Esophagus muscularis mucosa (tissue), 4 donors: ENCODE measurements around the gene PDE1A. TPM values are rescaled to one million over a fixed set of nuclear protein-coding genes. Genes with fewer than 3 reads are reported as not detected.

Experiments used
- DNase-seq: peaks from one replicate; pipeline ENCODE4 v3.0.0-alpha.2; 2017; ENCODE audit errors: extremely low spot score
- H3K27ac ChIP-seq, 4 donors: fragments of 200-600 bp; sonication (generic); replicated peaks in 1 of 4; 1 replicate in 3 of 4; 2 replicates in 1 of 4; pipeline ENCODE4 v1.5.1; 2016 to 2019; ENCODE audit warnings: mild to moderate bottlenecking in 1 of 4
- H3K27me3 ChIP-seq, 4 donors: fragments of 200-600 bp; sonication (generic); one replicate each; pipeline versions ENCODE4 v1.5.1 to v1.6.0; 2016 to 2019
- H3K36me3 ChIP-seq, 4 donors: fragments of 200-600 bp; sonication (generic); one replicate each; pipeline ENCODE4 v1.5.1; 2016 to 2019
- H3K4me1 ChIP-seq, 4 donors: fragments of 200-600 bp; sonication (generic); one replicate each; pipeline ENCODE4 v1.5.1; 2016 to 2019
- H3K4me3 ChIP-seq, 4 donors: fragments of 200-600 bp; sonication (generic); 1 replicate in 2 of 4; 2 replicates in 2 of 4; pipeline ENCODE4 v1.5.1; 2016 to 2019; ENCODE audit warnings: mild to moderate bottlenecking in 4 of 4, moderate library complexity in 1 of 4
- H3K9me3 ChIP-seq, 4 donors: fragments of 200-600 bp; sonication (generic); 1 replicate in 3 of 4; 2 replicates in 1 of 4; pipeline ENCODE4 v1.5.1; 2016 to 2019
- EP300 ChIP-seq: sonication (generic); formaldehyde crosslinking; IDR thresholded peaks from one replicate; pipeline ENCODE4 v1.6.1; 2017; ENCODE audit warnings: antibody characterized with exemption
- POLR2A ChIP-seq: fragments of 450-650 bp; IDR thresholded peaks from one replicate; pipeline ENCODE4 v1.6.1; 2017; ENCODE audit warnings: antibody characterized with exemption, moderate library complexity, mild to moderate bottlenecking, low read depth
- POLR2AphosphoS5 ChIP-seq, 2 donors: sonication (generic); formaldehyde crosslinking; IDR thresholded peaks; one replicate each; pipeline ENCODE4 v1.6.1; 2017; ENCODE audit warnings: antibody characterized with exemption in 2 of 2
- WGBS: methylation state at CpG from one replicate; pipeline ENCODE4 v1.1.5; 2018; 5-methylcytosine and 5-hydroxymethylcytosine counted together
- intact Hi-C: fragments of 100-400 bp; cut with DNase I; formaldehyde crosslinking; loops from one replicate; pipeline ENCODE4 v1.15.1; 2023
- total RNA-seq, 4 donors: library from RNA; depleted of rRNA; stranded (reverse); fragments of >200 nt; gene quantifications; one replicate each; pipeline versions ENCODE4 v1.1.0 to v1.2.1, GENCODE V29; 2016
- TF ChIP-seq, protein P1 (sequence below), 3 experiments: fragments of 200-600 bp in 2 of 3; fragments of 450-650 bp in 1 of 3; sonication (generic) in 2 of 3; IDR thresholded peaks; one replicate each; pipeline ENCODE4 v1.5.1; 2017 to 2019; ENCODE audit warnings: antibody characterized with exemption in 3 of 3, mild to moderate bottlenecking in 2 of 3, moderate library complexity in 1 of 3

The PDE1A gene
- total RNA-seq, 4 donors from 2014 or later, result 10.2 to 13.6 (median 10.9) TPM

- Histone ChIP-seq H3K4me3 (no peak overlapping the region), H3K27ac (peak overlapping the region in 1 of 4 donors; percentile 23), H3K36me3 (no peaks in the 10 kb centered on the region), H3K4me1 (no peaks in the 10 kb centered on the region), H3K27me3 (peaks cover 0 to 3% (median 0%) of the 10 kb centered on the region in 4 donors), H3K9me3 (no peaks in the 10 kb centered on the region)
- TF ChIP-seq POLR2AphosphoS5 (IDR thresholded peaks at IDR 0.05), result no peak
- TF ChIP-seq POLR2A, result no peak
- TF ChIP-seq, protein P1, sequence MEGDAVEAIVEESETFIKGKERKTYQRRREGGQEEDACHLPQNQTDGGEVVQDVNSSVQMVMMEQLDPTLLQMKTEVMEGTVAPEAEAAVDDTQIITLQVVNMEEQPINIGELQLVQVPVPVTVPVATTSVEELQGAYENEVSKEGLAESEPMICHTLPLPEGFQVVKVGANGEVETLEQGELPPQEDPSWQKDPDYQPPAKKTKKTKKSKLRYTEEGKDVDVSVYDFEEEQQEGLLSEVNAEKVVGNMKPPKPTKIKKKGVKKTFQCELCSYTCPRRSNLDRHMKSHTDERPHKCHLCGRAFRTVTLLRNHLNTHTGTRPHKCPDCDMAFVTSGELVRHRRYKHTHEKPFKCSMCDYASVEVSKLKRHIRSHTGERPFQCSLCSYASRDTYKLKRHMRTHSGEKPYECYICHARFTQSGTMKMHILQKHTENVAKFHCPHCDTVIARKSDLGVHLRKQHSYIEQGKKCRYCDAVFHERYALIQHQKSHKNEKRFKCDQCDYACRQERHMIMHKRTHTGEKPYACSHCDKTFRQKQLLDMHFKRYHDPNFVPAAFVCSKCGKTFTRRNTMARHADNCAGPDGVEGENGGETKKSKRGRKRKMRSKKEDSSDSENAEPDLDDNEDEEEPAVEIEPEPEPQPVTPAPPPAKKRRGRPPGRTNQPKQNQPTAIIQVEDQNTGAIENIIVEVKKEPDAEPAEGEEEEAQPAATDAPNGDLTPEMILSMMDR (IDR thresholded peaks at IDR 0.05), result no peak
- no peak for TF ChIP-seq EP300
- no peak for DNase-seq
- intact Hi-C loops, result no loop called here
- WGBS, result 89% methylated on average over 5 of the region's 5 CpGs
Observed at GRCh38 chr2:182416861-182417260, 10.0 kb downstream of the PDE1A start.

DNA sequence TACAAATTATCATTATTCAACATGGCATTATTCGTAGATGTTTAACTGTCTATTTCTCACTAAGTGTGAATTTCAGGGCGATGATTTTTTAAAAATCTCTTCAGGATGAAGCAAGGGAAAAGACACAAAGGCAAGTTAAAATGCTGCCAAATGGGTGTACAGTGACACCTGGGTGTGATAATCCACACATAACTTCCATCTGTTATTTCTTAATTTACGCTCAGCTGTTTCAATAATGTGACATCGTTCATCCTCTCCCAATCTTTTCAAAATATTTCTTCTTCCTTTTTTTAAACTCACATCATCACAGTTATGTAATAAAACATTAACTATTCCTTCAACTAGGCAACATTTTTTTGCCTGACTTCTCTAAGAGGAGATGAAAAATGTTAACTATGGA lies 10.6 kb downstream of the PDE1A start:
- TF ChIP-seq POLR2A, result no peak
- TF ChIP-seq, protein P1 (IDR thresholded peaks at IDR 0.05), result no peak
- TF ChIP-seq POLR2AphosphoS5 (IDR thresholded peaks at IDR 0.05), result no peak
- TF ChIP-seq EP300, result no peak
- Histone ChIP-seq H3K4me1 (no peaks in the 10 kb centered on the region), H3K9me3 (no peaks in the 10 kb centered on the region), H3K36me3 (no peaks in the 10 kb centered on the region), H3K27ac (peak overlapping the region in 1 of 4 donors; percentile 23), H3K27me3 (no peaks in the 10 kb centered on the region), H3K4me3 (no peak overlapping the region)
- 51% methylated on average over 4 of the region's 4 CpGs for WGBS
- intact Hi-C loops, result no loop called here
- no peak for DNase-seq

DNA sequence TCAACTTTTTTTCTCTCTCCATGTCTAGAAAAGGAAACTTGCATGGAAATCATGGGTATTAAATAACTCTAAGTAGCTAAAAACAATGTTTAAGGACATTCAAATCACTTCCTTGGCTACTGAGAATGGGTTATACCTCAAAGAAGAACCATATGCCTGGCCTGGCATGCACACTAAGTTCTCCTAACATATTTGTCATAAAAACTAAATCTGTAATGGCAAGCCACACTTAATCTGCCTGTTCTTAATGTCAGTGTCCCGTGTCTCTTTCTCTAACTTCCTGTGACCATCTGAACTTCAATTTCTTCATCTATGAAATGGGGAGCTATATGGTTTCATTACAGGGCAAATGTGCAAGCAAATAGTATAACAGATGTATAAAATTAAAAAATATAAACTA lies 11.1 kb downstream of the PDE1A start:
- intact Hi-C loops, result no loop called here
- Histone ChIP-seq H3K36me3 (no peaks in the 10 kb centered on the region), H3K4me1 (no peaks in the 10 kb centered on the region), H3K4me3 (no peak overlapping the region), H3K9me3 (no peaks in the 10 kb centered on the region), H3K27ac (peak overlapping the region in 2 of 4 donors; percentile 20 to 23), H3K27me3 (no peaks in the 10 kb centered on the region)
- no peak for DNase-seq
- WGBS, result 65% methylated on average over 1 of the region's 1 CpG
- no peak for TF ChIP-seq EP300
- TF ChIP-seq POLR2A, result no peak
- TF ChIP-seq, protein P1 (IDR thresholded peaks at IDR 0.05), result no peak
- no peak for TF ChIP-seq POLR2AphosphoS5 (IDR thresholded peaks at IDR 0.05)

DNA sequence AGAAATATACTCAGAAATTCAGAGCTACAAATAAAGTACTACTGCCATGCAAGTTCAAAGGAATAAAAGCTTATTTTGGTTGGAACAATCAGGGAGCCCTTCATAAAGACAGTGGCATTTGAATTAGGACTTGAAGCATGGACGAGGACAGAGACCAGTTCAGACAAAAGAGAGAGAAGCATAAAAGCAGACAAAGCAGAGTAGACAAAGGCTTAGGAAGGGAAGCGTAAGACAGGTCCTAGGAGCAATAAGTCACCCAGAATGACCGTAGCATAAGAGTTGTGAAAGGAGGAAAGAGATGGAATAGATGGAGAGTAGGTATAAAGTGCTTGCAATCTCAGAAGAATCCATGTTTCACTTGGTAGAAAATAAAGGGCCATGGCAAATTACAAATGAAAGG lies 14.0 kb downstream of the PDE1A start:
- no peak for DNase-seq
- TF ChIP-seq POLR2AphosphoS5 (IDR thresholded peaks at IDR 0.05), result no peak
- TF ChIP-seq, protein P1 (IDR thresholded peaks at IDR 0.05), result no peak
- no peak for TF ChIP-seq POLR2A
- TF ChIP-seq EP300, result no peak
- H3K36me3 ChIP-seq, result no peaks in the 10 kb centered on the region
- intact Hi-C loops, result no loop called here
- H3K9me3 ChIP-seq, result no peaks in the 10 kb centered on the region
- no peaks in the 10 kb centered on the region for H3K4me1 ChIP-seq
- no peak overlapping the region for H3K4me3 ChIP-seq
- H3K27me3 ChIP-seq, result no peaks in the 10 kb centered on the region
- H3K27ac ChIP-seq, result no peak overlapping the region
- WGBS, result 83% methylated on average over 3 of the region's 3 CpGs

GRCh38 chr2:182410120-182410519 lies 16.7 kb downstream of the PDE1A start:
- H3K27me3 ChIP-seq, result no peaks in the 10 kb centered on the region
- 87% methylated on average over 2 of the region's 2 CpGs for whole genome bisulfite sequencing
- H3K4me3 ChIP-seq, result no peak overlapping the region
- no peaks in the 10 kb centered on the region for H3K36me3 ChIP-seq
- H3K9me3 ChIP-seq, result no peaks in the 10 kb centered on the region
- H3K4me1 ChIP-seq, result no peaks in the 10 kb centered on the region
- intact Hi-C loops, result no loop called here
- no peak overlapping the region for H3K27ac ChIP-seq
- no peak for TF ChIP-seq POLR2A
- TF ChIP-seq POLR2AphosphoS5 (IDR thresholded peaks at IDR 0.05), result no peak
- TF ChIP-seq EP300, result no peak
- TF ChIP-seq, protein P1 (IDR thresholded peaks at IDR 0.05), result no peak
- DNase-seq, result no peak
